Activated CD8-positive, alpha-beta memory T cell treated with anti-CD3 and anti-CD28 coated beads, Interleukin-2, amount 10 ng/mL, durations not matched to agents 7 days and 5 days (primary cell): ENCODE data around the gene NDUFA5. TPM values are rescaled to one million over a fixed set of nuclear protein-coding genes. Genes with fewer than 3 reads are reported as not detected.

Source experiments
- total RNA-seq, 2 experiments: library from RNA; stranded (reverse); gene quantifications; one replicate each; pipeline ENCODE4 v1.2.3, GENCODE V29; 2021

The NDUFA5 gene
- total RNA-seq, 2 experiments from 2014 or later, result 39.7 to 49.7 TPM

Other genes with a start within 250 kb of the NDUFA5 start
- under 1 TPM in 1 of 2 experiments, not detected in 1; 0.07 TPM for gene IQUB, start 23.2 kb downstream of the NDUFA5 start, total RNA-seq
- gene ASB15, start 44.0 kb upstream of the NDUFA5 start, total RNA-seq, result not detected
- gene LMOD2, start 98.0 kb upstream of the NDUFA5 start, total RNA-seq, result not detected
- gene WASL, start 191.2 kb upstream of the NDUFA5 start, total RNA-seq, result 1 to 10 TPM; 7.6 to 7.8 TPM